HepG2 (cell line): ENCODE data around the gene ATAD3C. TPM values are rescaled to one million over a fixed set of nuclear protein-coding genes. Genes with fewer than 3 reads are reported as not detected.

Experiments used
- ARNTL ChIP-seq: sonication (generic); formaldehyde crosslinking; IDR thresholded peaks from 2 replicates; pipeline ENCODE4 v1.4.0; 2020; ENCODE audit warnings: mild to moderate bottlenecking, missing genetic modification reagents
- DR1 ChIP-seq: sonication (generic); formaldehyde crosslinking; IDR thresholded peaks from 2 replicates; pipeline ENCODE4 v1.8.0; 2021; ENCODE audit warnings: mild to moderate bottlenecking, missing genetic modification reagents, inconsistent platforms
- HDAC1 ChIP-seq: sonication (generic); formaldehyde crosslinking; IDR thresholded peaks from 2 replicates; pipeline ENCODE4 v1.5.1; 2020; ENCODE audit warnings: mild to moderate bottlenecking, missing genetic modification reagents
- MAX ChIP-seq: IDR thresholded peaks from 2 replicates; pipeline ENCODE4 v1.6.1; 2012; ENCODE audit warnings: inconsistent platforms
- MEIS1 ChIP-seq: sonication (generic); formaldehyde crosslinking; IDR thresholded peaks from 2 replicates; pipeline ENCODE4 v1.9.0; 2021; ENCODE audit warnings: mild to moderate bottlenecking, missing genetic modification reagents, moderate library complexity, borderline replicate concordance
- MIER2 ChIP-seq: IDR thresholded peaks from 2 replicates; pipeline ENCODE4 v1.6.1; 2016; ENCODE audit warnings: missing biosample characterization, missing genetic modification reagents
- PHF8 ChIP-seq: sonication (generic); formaldehyde crosslinking; IDR thresholded peaks from 2 replicates; pipeline ENCODE4 v1.5.0; 2020; ENCODE audit warnings: missing genetic modification reagents
- POLR2A ChIP-seq, 2 experiments: IDR thresholded peaks; 2 replicates each; pipeline ENCODE4 v1.6.1; 2011; ENCODE audit warnings: low read depth in 2 of 2, low read length in 2 of 2, mild to moderate bottlenecking in 1 of 2, moderate library complexity in 1 of 2; ENCODE audit not compliant: insufficient read depth in 1 of 2
- POLR2G ChIP-seq: fragments of 200-400 bp; formaldehyde crosslinking; IDR thresholded peaks from 2 replicates; pipeline ENCODE4 v1.6.1; 2018; ENCODE audit warnings: mild to moderate bottlenecking, low read depth, low read length, moderate library complexity
- RBFOX2 ChIP-seq: fragments of 200-400 bp; formaldehyde crosslinking; IDR thresholded peaks from 2 replicates; pipeline ENCODE4 v1.6.1; 2017; ENCODE audit warnings: low read depth, mild to moderate bottlenecking, low read length
- REL ChIP-seq: sonication (generic); formaldehyde crosslinking; conservative IDR thresholded peaks from 2 replicates; pipeline ENCODE4 v1.8.0; 2022; ENCODE audit warnings: mild to moderate bottlenecking, missing genetic modification reagents, moderate library complexity
- RORA ChIP-seq: sonication (generic); formaldehyde crosslinking; IDR thresholded peaks from 2 replicates; pipeline ENCODE4 v1.5.0; 2020; ENCODE audit warnings: mild to moderate bottlenecking, missing genetic modification reagents, moderate library complexity
- SMARCE1 ChIP-seq: fragments of 450-650 bp; IDR thresholded peaks from 2 replicates; pipeline ENCODE4 v1.6.1; 2017; ENCODE audit warnings: borderline replicate concordance
- TRIM24 ChIP-seq: sonication (generic); formaldehyde crosslinking; IDR thresholded peaks from 2 replicates; pipeline ENCODE4 v1.8.0; 2022; ENCODE audit warnings: mild to moderate bottlenecking, missing genetic modification reagents
- UBTF ChIP-seq: sonication (generic); formaldehyde crosslinking; IDR thresholded peaks from 2 replicates; pipeline ENCODE4 v1.4.0; 2020; ENCODE audit warnings: mild to moderate bottlenecking, missing genetic modification reagents
- ZBTB42 ChIP-seq: sonication (generic); formaldehyde crosslinking; IDR thresholded peaks from 2 replicates; pipeline ENCODE4 v1.5.0; 2020; ENCODE audit warnings: mild to moderate bottlenecking, missing genetic modification reagents
- ZFP1 ChIP-seq: IDR thresholded peaks from 2 replicates; pipeline ENCODE4 v1.6.1; 2016
- ZKSCAN1 ChIP-seq: fragments of 150-350 bp; IDR thresholded peaks from 2 replicates; pipeline ENCODE4 v1.6.1; 2014; ENCODE audit warnings: low read length
- ZMYM3 ChIP-seq: sonication (generic); formaldehyde crosslinking; IDR thresholded peaks from 2 replicates; pipeline ENCODE4 v1.5.1; 2020; ENCODE audit warnings: mild to moderate bottlenecking, missing genetic modification reagents
- ZNF17 ChIP-seq: sonication (generic); formaldehyde crosslinking; IDR thresholded peaks from 2 replicates; pipeline ENCODE4 v1.5.0; 2020; ENCODE audit warnings: mild to moderate bottlenecking, missing genetic modification reagents
- ZNF281 ChIP-seq: sonication (generic); formaldehyde crosslinking; IDR thresholded peaks from 2 replicates; pipeline ENCODE4 v1.4.0; 2020; ENCODE audit warnings: missing genetic modification reagents, borderline replicate concordance
- ZNF547 ChIP-seq: sonication (generic); formaldehyde crosslinking; IDR thresholded peaks from 2 replicates; pipeline ENCODE4 v1.5.1; 2020; ENCODE audit warnings: mild to moderate bottlenecking, missing genetic modification reagents
- ZNF713 ChIP-seq: sonication (generic); formaldehyde crosslinking; IDR thresholded peaks from 2 replicates; pipeline ENCODE4 v1.4.0; 2020; ENCODE audit warnings: mild to moderate bottlenecking, missing genetic modification reagents
- ZNF770 ChIP-seq: sonication (generic); formaldehyde crosslinking; IDR thresholded peaks from 2 replicates; pipeline ENCODE4 v1.5.0; 2020; ENCODE audit warnings: mild to moderate bottlenecking, missing genetic modification reagents
- ZNF782 ChIP-seq: sonication (generic); formaldehyde crosslinking; IDR thresholded peaks from 2 replicates; pipeline ENCODE4 v1.4.0; 2020; ENCODE audit warnings: missing genetic modification reagents, mild to moderate bottlenecking, borderline replicate concordance
- polyA plus RNA-seq, 8 experiments: library from polyadenylated mRNA; depleted of rRNA in 3 of 8; stranded (reverse) in 7 of 8; unstranded in 1 of 8; fragments of >200 nt; fragmentation: Illumina TruSeq in 4 of 8; extraction: Trizol in 4 of 8; gene quantifications; 2 replicates each; pipeline versions ENCODE4 v1.2.1 to v1.2.3, GENCODE V29; 2011 to 2016; ENCODE audit warnings: low read depth in 4 of 8, missing spikeins in 1 of 8, mixed read lengths in 1 of 8; ENCODE audit not compliant: insufficient read depth in 1 of 8
- total RNA-seq, 5 experiments: library from RNA; depleted of rRNA; stranded (reverse); fragments of >200 nt; fragmentation: Illumina TruSeq; extraction: Trizol; gene quantifications; 2 replicates each; pipeline ENCODE4 v1.2.3, GENCODE V29; 2016; ENCODE audit warnings: low read depth in 1 of 5

ATAD3C gene
- total and polyA plus RNA-seq, 2 of the 13 experiments (the other 11 are each of a cell fraction or from before 2014, with no cell fraction given) = 2.4 to 3.2 TPM

- no peak for TF ChIP-seq RORA (CRISPR knock-in tag)
- TF ChIP-seq ZNF17 (CRISPR knock-in tag) = no peak
- TF ChIP-seq SMARCE1 = no peak
- TF ChIP-seq ZFP1 = no peak
- peak in 1 of 2 experiments; percentile 40; a peak in 1 of 4 replicates for TF ChIP-seq POLR2A (IDR thresholded peaks at IDR 0.05; ENCODE audit: insufficient read depth in 1 of 2, low read depth in 2 of 2, low read length in 2 of 2)
- no peak for TF ChIP-seq ZKSCAN1
- peak; percentile 40 for TF ChIP-seq HDAC1 (CRISPR knock-in tag)
- no peak for TF ChIP-seq ZBTB42 (CRISPR knock-in tag)
- TF ChIP-seq UBTF (CRISPR knock-in tag) = peak; percentile 48; the same call in 1 of the 2 replicates
- TF ChIP-seq ZNF713 (CRISPR knock-in tag) = no peak
- 0 out of 2 replicates have a peak, but pooled peaks have one; percentile 82 for TF ChIP-seq ZNF547
- no peak for TF ChIP-seq ZMYM3 (CRISPR knock-in tag)
- no peak for TF ChIP-seq DR1 (CRISPR knock-in tag)
- TF ChIP-seq POLR2G = peak; percentile 54; the same call in 1 of the 2 replicates
- 0 out of 2 replicates have a peak, but pooled peaks have one; percentile 12 for TF ChIP-seq MEIS1
- TF ChIP-seq ARNTL = 0 out of 2 replicates have a peak, but pooled peaks have one; percentile 47
- TF ChIP-seq TRIM24 (CRISPR knock-in tag) = no peak
- no peak for TF ChIP-seq REL
- TF ChIP-seq MAX = peak; percentile 65
- peak; percentile 46; the same call in 1 of the 2 replicates for TF ChIP-seq RBFOX2
- 0 out of 2 replicates have a peak, but pooled peaks have one; percentile 12 for TF ChIP-seq ZNF782
- TF ChIP-seq MIER2 (CRISPR knock-in tag) = 0 out of 2 replicates have a peak, but pooled peaks have one; percentile 12
- 0 out of 2 replicates have a peak, but pooled peaks have one; percentile 12 for TF ChIP-seq ZNF770 (CRISPR knock-in tag)
- peak; percentile 54; the same call in 1 of the 2 replicates for TF ChIP-seq PHF8
- no peak for TF ChIP-seq ZNF281
These were observed 13.0 kb downstream of the ATAD3C start (continued) for GRCh38 chr1:1462318-1462966.
